SK-N-SH (cell line): ENCODE results near the gene INAFM2. TPM values are rescaled to one million over a fixed set of nuclear protein-coding genes. Genes with fewer than 3 reads are reported as not detected.

Experiments
- CTCF ChIA-PET: fragments of 300-600, 350-600 bp; formaldehyde crosslinking; extraction: SDS; loops from one replicate; lab custom pipeline; 2021; lab: Yijun Ruan, JAX
- POLR2A ChIA-PET: fragments of 350-600 bp; sonication (Branson Sonifier 250); formaldehyde crosslinking; extraction: SDS; loops from one replicate; lab custom pipeline; 2020; ENCODE audit warnings: antibody characterized with exemption, inconsistent platforms; lab: Yijun Ruan, JAX
- DNase-seq: peaks from one replicate; pipeline ENCODE4 v3.0.0; 2012
- H2AFZ ChIP-seq: fragments of 200-600 bp; sonication (generic); 2 replicates; pipeline ENCODE4 v1.8.1; 2016; ENCODE audit warnings: antibody characterized with exemption, mild to moderate bottlenecking, low read depth
- H3F3A ChIP-seq: fragments of 200-600 bp; sonication (generic); replicated peaks from 2 replicates; pipeline ENCODE3; 2016; ENCODE audit warnings: antibody characterized with exemption, mild to moderate bottlenecking; ENCODE audit not compliant: insufficient read depth
- H3K27ac ChIP-seq, 2 experiments: fragments of 200-500 bp in 1 of 2; fragments of 200-600 bp in 1 of 2; sonication (Bioruptor generic) in 1 of 2; sonication (generic), shearing (Covaris generic) in 1 of 2; 2 replicates each; pipeline versions ENCODE4 v1.5.1 to v1.6.1; 2014 to 2016; ENCODE audit warnings: low read depth in 2 of 2, inconsistent platforms in 1 of 2, low read length in 1 of 2, mild to moderate bottlenecking in 1 of 2, mixed read lengths in 1 of 2
- H3K27me3 ChIP-seq: fragments of 200-600 bp; sonication (generic), shearing (Covaris generic); 2 replicates; pipeline ENCODE4 v1.6.1; 2016; ENCODE audit warnings: mixed run types; ENCODE audit not compliant: insufficient read depth
- H3K36me3 ChIP-seq, 2 experiments: fragments of 200-500 bp in 1 of 2; fragments of 200-600 bp in 1 of 2; sonication (Bioruptor generic) in 1 of 2; sonication (generic) in 1 of 2; replicated peaks in 1 of 2; 2 replicates each; pipeline versions ENCODE3 to v1.5.1; 2014 to 2016; ENCODE audit warnings: low read length in 1 of 2, mild to moderate bottlenecking in 1 of 2; ENCODE audit not compliant: insufficient read depth in 2 of 2, control insufficient read depth in 1 of 2
- H3K4me1 ChIP-seq, 2 experiments: fragments of 200-500 bp in 1 of 2; fragments of 200-600 bp in 1 of 2; sonication (Bioruptor generic) in 1 of 2; sonication (generic), shearing (Covaris generic) in 1 of 2; 2 replicates each; pipeline versions ENCODE4 v1.5.1 to v1.6.1; 2014 to 2016; ENCODE audit warnings: low read depth in 1 of 2, low read length in 1 of 2, mixed run types in 1 of 2; ENCODE audit not compliant: insufficient read depth in 2 of 2, control insufficient read depth in 1 of 2
- H3K4me2 ChIP-seq: fragments of 200-600 bp; sonication (generic), shearing (Covaris generic); 2 replicates; pipeline ENCODE4 v1.6.1; 2017; ENCODE audit warnings: mixed run types
- H3K4me3 ChIP-seq, 2 experiments: fragments of 200-500 bp in 1 of 2; fragments of 200-600 bp in 1 of 2; sonication (Bioruptor generic) in 1 of 2; sonication (generic), shearing (Covaris generic) in 1 of 2; 2 replicates each; pipeline versions ENCODE4 v1.5.1 to v1.8.1; 2014 to 2016; ENCODE audit warnings: low read depth in 2 of 2, inconsistent platforms in 1 of 2, low read length in 1 of 2, mild to moderate bottlenecking in 1 of 2, mixed read lengths in 1 of 2, moderate library complexity in 1 of 2
- H3K79me2 ChIP-seq: fragments of 200-600 bp; sonication (generic); 2 replicates; pipeline ENCODE4 v1.8.1; 2017; ENCODE audit warnings: mild to moderate bottlenecking; ENCODE audit not compliant: insufficient read depth
- H3K9ac ChIP-seq: fragments of 200-600 bp; sonication (generic); 2 replicates; pipeline ENCODE4 v1.6.1; 2017; ENCODE audit warnings: mixed run types
- H3K9me2 ChIP-seq: fragments of 200-600 bp; sonication (generic); 2 replicates; pipeline ENCODE4 v1.6.1; 2017; ENCODE audit warnings: mixed run types
- H3K9me3 ChIP-seq: fragments of 200-600 bp; sonication (generic); 2 replicates; pipeline ENCODE4 v1.6.1; 2017; ENCODE audit warnings: mixed run types, mild to moderate bottlenecking, moderate library complexity
- H4K20me1 ChIP-seq: fragments of 200-600 bp; sonication (generic); 2 replicates; pipeline ENCODE4 v1.6.1; 2017; ENCODE audit warnings: mild to moderate bottlenecking, mixed run types; ENCODE audit not compliant: insufficient read depth
- CHD2 ChIP-seq: fragments of 150-350 bp; IDR thresholded peaks from 2 replicates; pipeline ENCODE4 v1.6.1; 2018; ENCODE audit warnings: low read length; ENCODE audit not compliant: partially characterized antibody
- CTCF ChIP-seq: fragments of 200-600 bp; sonication (generic); IDR thresholded peaks from 2 replicates; pipeline ENCODE4 v1.6.1; 2017; ENCODE audit warnings: antibody characterized with exemption, mild to moderate bottlenecking, moderate library complexity
- EZH2phosphoT487 ChIP-seq: fragments of 200-600 bp; sonication (generic); IDR thresholded peaks from 2 replicates; pipeline ENCODE4 v1.6.1; 2017; ENCODE audit warnings: low read depth, mixed run types, mild to moderate bottlenecking, antibody characterized with exemption, moderate library complexity, borderline replicate concordance
- FOSL2 ChIP-seq: IDR thresholded peaks from 2 replicates; pipeline ENCODE4 v1.4.0; 2012; ENCODE audit warnings: low read depth, mild to moderate bottlenecking, moderate library complexity, borderline replicate concordance
- GABPA ChIP-seq: IDR thresholded peaks from 2 replicates; pipeline ENCODE4 v1.4.0; 2012; ENCODE audit warnings: low read depth, mild to moderate bottlenecking
- IRF3 ChIP-seq: fragments of 150-350 bp; IDR thresholded peaks from 2 replicates; pipeline ENCODE4 v1.6.1; 2016; ENCODE audit warnings: mild to moderate bottlenecking, low read depth, low read length
- MAX ChIP-seq: IDR thresholded peaks from 2 replicates; pipeline ENCODE4 v1.4.0; 2012; ENCODE audit warnings: low read depth
- MXI1 ChIP-seq: IDR thresholded peaks from 2 replicates; pipeline ENCODE4 v1.6.1; 2012; ENCODE audit warnings: mild to moderate bottlenecking, low read depth, low read length, improper control_type of control experiment
- NRF1 ChIP-seq: IDR thresholded peaks from 2 replicates; pipeline ENCODE4 v1.6.1; 2012; ENCODE audit warnings: low read depth, mild to moderate bottlenecking, low read length
- RAD21 ChIP-seq: IDR thresholded peaks from 2 replicates; pipeline ENCODE4 v1.6.1; 2012; ENCODE audit warnings: mild to moderate bottlenecking, low read length
- RCOR1 ChIP-seq: fragments of 150-350 bp; IDR thresholded peaks from 2 replicates; pipeline ENCODE4 v1.6.1; 2017; ENCODE audit warnings: antibody characterized with exemption, low read length
- RXRA ChIP-seq: IDR thresholded peaks from 2 replicates; pipeline ENCODE4 v1.4.0; 2012; ENCODE audit warnings: low read depth, mild to moderate bottlenecking, borderline replicate concordance
- SIN3A ChIP-seq: IDR thresholded peaks from 2 replicates; pipeline ENCODE4 v1.6.1; 2012; ENCODE audit warnings: low read depth, mild to moderate bottlenecking, low read length, moderate library complexity, borderline replicate concordance
- SMC3 ChIP-seq: IDR thresholded peaks from 2 replicates; pipeline ENCODE4 v1.6.1; 2012; ENCODE audit warnings: low read depth, low read length, improper control_type of control experiment
- TAF1 ChIP-seq: IDR thresholded peaks from 2 replicates; pipeline ENCODE4 v1.6.1; 2012; ENCODE audit warnings: low read depth, mild to moderate bottlenecking, low read length, moderate library complexity, borderline replicate concordance
- TCF12 ChIP-seq: IDR thresholded peaks from 2 replicates; pipeline ENCODE4 v1.4.0; 2012
- USF2 ChIP-seq: fragments of 150-350 bp; IDR thresholded peaks from 2 replicates; pipeline ENCODE4 v1.6.1; 2017; ENCODE audit warnings: antibody characterized with exemption, low read length, low read depth, borderline replicate concordance
- YY1 ChIP-seq: IDR thresholded peaks from 2 replicates; pipeline ENCODE4 v1.4.0; 2012; ENCODE audit warnings: low read depth, mild to moderate bottlenecking
- WGBS: methylation state at CpG from one replicate; pipeline ENCODE4 v1.1.6; 2017; ENCODE audit warnings: low lambda C conversion rate; 5-methylcytosine and 5-hydroxymethylcytosine counted together
- polyA plus RNA-seq, 3 experiments: library from polyadenylated mRNA; depleted of rRNA; stranded (reverse); fragments of >200 nt; gene quantifications; 2 replicates each; pipeline ENCODE4 v1.2.3, GENCODE V29; 2012

Gene INAFM2
- polyA plus RNA-seq, 1 of the 3 experiments (the other 2 are of a cell fraction): 7.8 TPM

GRCh38 chr15:40309344-40309862 lies 14.1 kb upstream of the INAFM2 start:
- Histone ChIP-seq H3F3A (peaks cover 1% of the 10 kb centered on the region), H2AFZ (no peak overlapping the region), H3K79me2 (no peaks in the 10 kb centered on the region), H3K27ac (no peak overlapping the region), H3K4me3 (no peak overlapping the region), H3K9me2 (no peaks in the 10 kb centered on the region), H3K9ac (no peak overlapping the region), H3K27me3 (no peaks in the 10 kb centered on the region; the same call in 1 of the 2 replicates), H4K20me1 (no peaks in the 10 kb centered on the region), H3K4me2 (no peak overlapping the region), H3K4me1 (peaks cover 7 to 10% of the 10 kb centered on the region in 2 experiments; a peak in 3 of 4 replicates), H3K36me3 (no peaks in the 10 kb centered on the region), H3K9me3 (no peaks in the 10 kb centered on the region)
- DNase-seq: no peak
- WGBS: 89% methylated on average over 8 of the region's 8 CpGs
- TF ChIP-seq MAX (no peak), TCF12 (no peak), RAD21 (no peak), SMC3 (no peak), EZH2phosphoT487 (no peak), RCOR1 (no peak), MXI1 (no peak)
- POLR2A ChIA-PET: interaction anchor here (0.9 kb wide), 1 partner anchor 30 kb away, joined by 4 read pairs; no protein-coding TSS in a partner anchor
- CTCF ChIA-PET: interaction anchor here (0.5 to 70.6 kb wide), 32 partner anchors 5 to 512 kb away, joined by 3 to 2194 read pairs (median 4); partner anchors contain the start of genes ANKRD63, BMF, CCDC9B and DISP2

- POLR2A ChIA-PET: interaction anchor here (0.9 kb wide), 1 partner anchor 31 kb away, joined by 4 read pairs; no protein-coding TSS in a partner anchor
Measured at GRCh38 chr15:40310001-40310959, 13.2 kb upstream of the INAFM2 start.

More at GRCh38 chr15:40310001-40310959, 13.2 kb upstream of the INAFM2 start:
- Histone ChIP-seq H3K4me3 (no peak overlapping the region; a peak in 1 of 4 replicates), H3K4me1 (peaks cover 10 to 14% of the 10 kb centered on the region in 2 experiments; a peak in 3 of 4 replicates), H3K36me3 (no peaks in the 10 kb centered on the region), H3F3A (peaks cover 7% of the 10 kb centered on the region), H3K79me2 (no peaks in the 10 kb centered on the region), H3K9me3 (no peaks in the 10 kb centered on the region), H3K27me3 (no peaks in the 10 kb centered on the region; the same call in 1 of the 2 replicates), H4K20me1 (no peaks in the 10 kb centered on the region), H3K27ac (no peak overlapping the region), H2AFZ (no peak overlapping the region), H3K4me2 (no peak overlapping the region), H3K9me2 (no peaks in the 10 kb centered on the region), H3K9ac (no peak overlapping the region)
- CTCF ChIA-PET: interaction anchor here (0.5 to 70.6 kb wide), 35 partner anchors 4 to 513 kb away, joined by 3 to 2194 read pairs (median 4); partner anchors contain the start of genes ANKRD63, BMF, CCDC9B and DISP2
- peak; percentile 89 for DNase-seq
- TF ChIP-seq IRF3 (no peak), NRF1 (no peak), SMC3 (peak; percentile 97), TAF1 (no peak), GABPA (no peak), FOSL2 (no peak), RXRA (no peak), RAD21 (peak; percentile 96), YY1 (no peak), USF2 (no peak), SIN3A (no peak), CTCF (peak; percentile 76), TCF12 (no peak), CHD2 (peak; percentile 14)
- WGBS: 9% methylated on average over 3 of the region's 4 CpGs
